Measurements from ENCODE around the gene HCN4.

GRCh38 chr15:73286311-73286710, 82.4 kb downstream of the HCN4 start:
- TF ChIP-seq CTCF (IDR thresholded peaks at IDR 0.05) (no peak), POLR2A (IDR thresholded peaks at IDR 0.05) (no peak)
